GM19455 (cell line): ENCODE measurements around the gene NKAIN4.

Experiments
- ATAC-seq: cut with Tn5 transposase; IDR thresholded peaks from one replicate; pipeline ENCODE4 v1.9.1; 2021; ENCODE audit not compliant: unreplicated experiment

NKAIN4 gene

DNA sequence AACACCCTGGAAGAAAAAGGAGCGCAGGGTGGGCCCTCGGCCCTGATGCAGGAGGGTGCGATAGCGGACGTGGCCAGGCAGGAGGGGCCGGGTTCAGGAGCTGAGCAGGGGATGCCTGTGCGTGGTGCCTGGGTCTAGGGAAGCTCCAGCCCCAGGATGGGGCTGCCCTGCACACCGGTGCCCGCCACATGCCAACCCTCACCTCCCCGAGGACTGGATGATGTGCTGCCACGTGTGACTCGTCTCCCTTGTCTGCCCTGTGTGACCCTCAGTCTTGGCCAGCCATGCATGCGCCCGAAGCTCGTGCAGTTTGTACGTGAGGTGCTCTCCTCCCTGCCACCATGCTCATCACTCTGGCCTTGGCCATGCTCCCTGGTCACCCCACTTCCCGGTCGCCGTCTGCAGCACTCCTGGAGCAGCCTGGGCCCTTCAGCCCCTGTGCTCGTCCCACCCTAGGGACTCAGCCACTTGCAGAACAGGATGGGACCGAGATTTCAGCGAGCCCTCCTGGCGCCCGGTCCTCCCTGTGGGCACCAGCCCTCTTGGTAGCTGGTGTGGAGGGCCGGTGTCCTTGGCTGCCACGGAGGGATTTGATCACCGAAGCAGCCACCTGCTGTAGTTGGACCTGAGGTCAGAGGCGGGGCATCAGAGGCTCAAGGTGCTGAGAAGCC is 34.5 kb upstream of the NKAIN4 start:
- no peak for ATAC-seq

DNA sequence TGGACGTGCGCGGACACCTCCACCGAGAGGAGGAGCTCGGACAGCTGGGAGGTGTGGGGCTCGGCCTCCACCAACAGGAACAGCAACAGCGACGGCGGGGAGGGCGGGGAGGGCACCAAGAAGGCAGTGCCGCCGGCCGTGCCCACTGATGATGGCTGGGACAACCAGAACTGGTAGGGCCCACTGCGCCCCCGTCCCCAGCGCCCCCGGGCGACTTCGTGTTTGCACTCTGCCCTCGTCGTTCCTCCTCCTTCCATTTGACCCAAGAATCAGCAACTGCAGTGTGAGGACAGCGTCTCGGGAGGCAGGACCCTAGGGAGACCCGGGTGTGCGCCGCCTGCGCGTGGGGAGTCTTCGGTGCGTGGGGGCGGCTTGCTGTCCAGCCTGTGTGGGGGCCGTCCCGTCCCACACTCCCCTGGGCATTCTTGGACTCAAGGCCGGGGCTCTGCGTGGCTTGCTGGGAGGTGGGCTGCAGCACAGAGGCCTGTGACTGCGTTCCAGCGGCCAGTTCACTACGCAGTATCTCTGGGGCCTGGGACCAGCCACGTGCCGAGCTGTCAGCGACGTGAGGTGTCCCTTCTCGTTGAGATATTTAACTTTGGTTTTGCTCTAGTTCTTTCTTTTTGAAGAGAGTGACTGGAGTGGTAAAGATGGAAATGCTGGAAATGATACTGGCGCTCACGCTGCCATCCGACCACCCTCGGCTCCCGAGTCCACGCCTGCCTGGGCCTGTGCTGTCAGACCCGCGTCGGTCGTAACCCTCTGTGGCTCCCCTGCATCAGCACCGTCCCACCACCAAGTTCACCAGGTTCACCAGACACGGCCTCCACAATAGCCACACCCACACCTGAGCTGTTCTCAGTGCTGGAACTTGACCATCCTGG is 33.7 kb upstream of the NKAIN4 start:
- ATAC-seq = no peak

DNA sequence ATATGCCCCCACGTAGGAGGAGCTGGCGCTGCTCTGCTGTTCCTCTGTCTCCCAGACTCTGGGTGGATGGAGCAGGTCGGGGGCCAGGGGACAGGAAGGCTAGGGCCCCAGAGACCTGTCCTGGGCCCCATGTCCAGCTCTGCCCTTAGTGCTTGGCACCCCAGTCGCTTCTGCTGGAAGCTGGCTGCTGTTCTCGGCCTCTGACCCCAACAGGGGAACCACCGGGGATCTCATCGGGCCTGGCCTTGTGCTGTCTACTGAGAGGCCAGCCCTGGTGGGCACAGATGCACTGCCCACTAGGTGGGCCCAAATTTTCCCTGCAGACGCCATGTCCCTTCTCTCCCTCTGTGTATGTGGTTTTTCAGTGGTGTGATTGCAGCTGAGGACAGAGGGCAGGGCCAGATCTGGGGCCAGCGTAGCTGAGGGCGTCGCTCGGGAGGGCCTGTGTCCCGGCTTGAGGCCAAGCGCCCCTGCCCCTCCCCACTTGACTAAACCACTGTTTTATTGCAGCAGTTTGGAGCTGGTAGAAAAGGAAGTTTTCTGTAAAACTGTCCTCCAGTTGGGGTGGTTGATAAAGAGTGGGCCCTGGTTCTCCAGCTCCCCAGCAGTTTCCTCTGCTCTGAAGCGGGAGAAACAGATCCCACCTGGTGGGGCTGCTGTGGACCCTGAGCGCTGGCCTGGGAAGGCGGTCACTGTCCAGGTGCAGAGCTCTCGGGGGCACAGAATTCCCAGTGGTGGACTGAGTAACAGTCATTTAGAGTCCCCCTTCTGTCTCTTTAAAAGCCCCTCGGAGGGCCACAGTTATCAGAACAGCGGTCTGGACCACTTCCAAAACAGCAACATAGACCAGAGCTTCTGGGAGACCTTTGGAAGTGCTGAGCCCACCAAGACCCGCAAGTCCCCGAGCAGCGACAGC is 32.8 kb upstream of the NKAIN4 start:
- ATAC-seq = no peak

DNA sequence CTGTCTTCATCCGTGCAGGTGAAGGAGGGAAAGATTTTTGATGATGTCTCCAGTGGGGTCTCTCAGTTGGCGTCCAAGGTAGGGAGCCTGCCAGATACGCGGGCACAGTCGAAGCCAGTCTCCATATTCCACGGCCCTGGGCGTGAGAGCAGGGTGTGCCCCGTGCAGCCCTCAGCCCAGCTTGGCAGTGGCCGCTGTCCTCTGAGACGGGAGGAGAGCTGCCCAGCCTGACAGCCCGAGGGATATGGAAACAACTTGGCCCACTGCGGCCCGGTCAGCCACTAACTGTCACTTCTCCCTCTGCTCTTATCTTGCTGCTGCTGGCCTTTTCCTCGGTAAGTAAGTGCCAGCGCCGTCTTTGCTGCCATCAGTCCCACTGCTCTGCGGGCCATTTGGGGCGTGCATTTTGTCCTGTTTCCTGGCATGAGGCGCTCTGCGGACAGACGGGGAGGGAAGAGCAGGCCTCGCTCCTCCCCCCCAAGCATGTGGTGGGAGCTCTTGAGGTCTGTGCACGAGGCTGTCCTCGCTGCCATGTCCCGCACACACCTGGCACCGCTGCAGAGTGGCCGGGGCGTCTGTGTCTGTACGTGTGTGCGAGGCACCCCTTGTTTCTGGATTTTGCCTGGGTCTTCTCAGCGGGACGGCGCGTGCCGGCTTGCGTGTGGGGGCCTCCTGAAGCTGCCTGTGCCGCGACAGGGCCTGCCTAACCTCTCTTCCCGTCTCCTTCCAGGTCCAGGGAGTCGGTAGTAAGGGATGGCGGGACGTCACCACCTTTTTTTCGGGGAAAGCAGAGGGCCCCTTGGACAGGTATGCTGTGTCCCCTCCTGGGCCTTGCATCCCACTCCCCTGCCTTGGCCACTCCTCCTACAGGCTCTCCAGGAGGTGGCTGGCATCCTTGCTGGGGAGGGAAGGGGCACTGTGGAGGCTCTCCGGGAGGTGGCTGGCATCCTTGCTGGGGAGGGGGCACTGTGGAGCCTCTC is 31.7 kb upstream of the NKAIN4 start:
- ATAC-seq = no peak

DNA sequence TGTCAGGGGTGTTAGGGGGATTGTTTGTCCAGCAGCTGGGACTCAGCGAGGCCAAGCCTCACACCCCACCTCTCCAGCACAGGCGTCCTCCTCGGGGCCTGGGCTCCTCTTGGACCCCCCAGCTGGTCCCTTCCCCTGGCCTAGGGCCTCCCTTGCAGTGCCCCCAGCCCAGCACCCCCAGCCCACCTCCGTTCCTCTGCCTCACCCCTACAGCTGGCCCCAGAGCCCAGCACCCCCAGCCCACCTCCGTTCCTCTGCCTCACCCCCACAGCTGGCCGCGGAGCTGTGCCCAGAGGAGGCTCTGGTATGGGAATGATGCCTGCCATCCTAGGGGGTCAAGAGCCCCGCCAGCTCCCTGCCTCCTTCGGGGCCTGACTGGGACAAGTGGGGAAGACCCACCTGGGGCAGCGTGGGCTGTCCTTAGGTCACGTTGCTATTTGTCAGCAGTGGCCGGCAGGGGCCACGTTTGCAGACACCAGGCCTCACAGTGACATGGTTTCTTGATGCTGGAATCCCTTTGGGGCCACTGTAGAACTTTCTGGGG is 30.8 kb upstream of the NKAIN4 start:
- ATAC-seq = no peak

DNA sequence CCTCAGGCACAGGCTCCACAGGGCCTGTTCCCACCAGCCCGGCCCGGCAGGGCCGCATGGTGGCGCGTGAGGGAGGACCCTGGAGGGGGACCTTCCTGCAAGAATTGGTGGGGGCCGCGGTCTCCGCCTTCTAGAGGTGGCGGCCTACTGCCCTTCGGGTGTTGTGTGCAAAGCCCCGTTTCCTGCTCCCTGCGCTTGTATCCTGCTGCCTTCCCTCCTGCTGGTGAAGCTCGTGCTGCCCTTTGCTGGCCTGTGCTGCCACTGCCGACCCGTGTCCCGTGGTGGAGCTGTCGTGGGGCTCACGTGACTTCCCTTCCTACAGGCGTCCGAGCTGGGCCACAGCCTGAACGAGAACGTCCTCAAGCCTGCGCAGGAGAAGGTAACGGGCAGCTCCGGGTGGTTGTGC is 30.3 kb upstream of the NKAIN4 start:
- no peak for ATAC-seq

DNA sequence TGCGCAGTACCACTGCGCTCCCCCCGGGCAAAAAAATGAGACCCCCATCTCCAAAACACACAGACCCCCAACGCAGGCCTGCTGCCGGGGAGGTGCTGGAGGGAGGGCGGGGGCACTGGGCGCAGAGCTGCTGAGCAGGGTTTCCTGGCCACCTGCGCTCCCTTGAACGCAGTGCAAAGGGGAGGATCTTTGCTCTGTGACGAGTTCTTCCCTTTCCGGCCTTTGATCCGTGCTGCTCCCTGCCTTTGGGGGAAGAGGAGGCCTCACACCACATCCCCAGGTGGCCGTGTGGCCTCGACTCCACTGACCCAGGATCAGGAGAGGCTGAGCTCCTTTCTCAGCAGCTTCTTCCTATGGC is 29.8 kb upstream of the NKAIN4 start:
- no peak for ATAC-seq

DNA sequence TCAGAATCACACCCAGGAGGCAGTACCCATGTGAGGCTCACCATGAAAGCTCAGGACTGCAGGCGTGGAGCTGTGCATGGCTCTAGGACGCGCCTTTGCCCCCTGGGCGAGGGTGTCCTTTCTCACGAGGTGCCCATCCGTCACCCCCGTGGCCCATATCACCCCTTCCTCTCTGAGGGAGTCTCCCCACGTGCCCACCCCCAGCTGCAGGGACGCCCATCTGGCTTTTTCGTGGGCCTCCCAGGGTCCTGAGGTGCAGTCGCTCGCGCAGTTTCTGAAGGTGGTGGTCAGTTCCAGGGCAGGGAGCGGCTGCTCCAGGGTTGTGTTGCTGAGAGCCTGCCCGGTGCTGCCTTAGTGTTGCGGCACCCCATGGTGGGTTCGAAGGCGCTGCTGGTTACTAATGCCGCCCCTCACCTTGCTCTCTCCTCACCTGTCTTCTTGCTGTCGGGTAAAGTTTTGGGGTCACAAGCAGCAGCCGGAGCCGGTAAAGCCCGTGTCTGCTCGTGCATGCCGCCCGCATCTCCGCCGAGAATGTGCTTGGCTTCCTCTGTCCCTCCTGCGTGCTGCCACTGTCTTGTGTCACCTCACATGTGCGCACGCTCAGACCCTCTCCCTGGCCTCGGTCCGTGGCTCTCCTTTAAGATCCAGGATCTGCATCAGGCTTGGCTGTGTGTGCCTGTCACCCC is 29.3 kb upstream of the NKAIN4 start:
- no peak for ATAC-seq

DNA sequence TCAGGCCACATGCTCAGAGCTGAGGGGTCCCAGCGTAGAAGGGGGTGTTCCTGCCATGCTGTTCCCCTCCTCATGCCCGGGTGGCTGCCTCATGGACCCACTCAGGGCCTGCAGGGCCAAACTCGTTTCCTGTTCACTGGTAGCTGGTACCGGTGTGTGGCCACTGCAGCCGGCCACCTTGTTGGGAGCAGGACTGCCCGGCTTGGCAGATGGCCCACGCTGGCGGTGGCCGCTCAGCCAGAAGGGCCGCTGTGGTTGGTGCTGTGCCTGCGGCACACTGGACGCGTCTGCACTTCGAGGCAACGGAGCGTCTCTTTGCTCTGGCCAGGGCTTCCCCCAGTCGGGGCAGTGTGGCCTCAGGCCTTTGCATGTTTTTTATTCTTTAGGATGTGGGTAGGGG is 28.7 kb upstream of the NKAIN4 start:
- ATAC-seq = no peak

DNA sequence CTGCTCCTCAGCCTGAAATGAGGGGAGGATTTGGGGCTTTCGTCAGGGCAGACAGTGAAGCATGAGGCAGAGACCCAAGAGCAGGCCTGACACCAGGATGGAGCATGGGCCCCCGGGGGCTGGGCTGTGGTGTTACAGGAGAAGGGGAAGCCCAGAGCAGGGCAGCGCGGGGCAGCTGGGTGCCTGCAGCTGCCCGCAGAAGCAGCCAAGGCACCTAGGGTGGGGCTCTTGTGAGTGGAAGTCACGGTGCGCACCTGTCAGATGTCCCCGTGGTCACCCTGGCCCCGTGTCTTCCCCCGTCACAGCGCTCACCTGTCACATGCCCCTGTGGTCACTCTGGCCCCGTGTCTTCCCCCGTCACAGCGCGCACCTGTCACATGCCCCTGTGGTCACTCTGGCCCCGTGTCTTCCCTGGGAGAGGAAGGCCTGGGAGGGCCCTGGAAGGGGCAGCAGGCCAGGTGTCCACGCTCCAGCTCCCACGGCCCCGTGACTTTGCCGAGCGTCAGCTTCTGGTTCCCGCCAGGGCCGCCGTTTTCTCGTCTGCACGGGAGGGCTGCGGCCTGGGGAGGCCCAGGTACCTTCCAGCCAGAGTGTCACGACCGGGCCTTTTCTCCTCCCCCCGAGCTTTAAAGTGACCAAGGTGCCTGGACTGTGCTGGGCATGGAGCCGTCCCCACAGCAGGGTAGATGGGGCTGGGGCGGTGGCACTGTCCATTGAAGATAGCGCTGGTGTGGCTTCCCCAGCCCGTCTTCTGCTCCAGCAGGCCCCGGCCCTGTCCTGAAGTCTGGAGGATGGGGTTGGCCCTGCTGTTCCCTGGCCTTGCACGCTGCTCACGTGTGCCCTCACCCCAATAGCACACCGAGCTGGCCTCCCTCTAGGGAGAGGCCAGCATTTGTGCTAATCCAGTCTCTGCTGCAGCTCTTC is 27.7 kb upstream of the NKAIN4 start:
- no peak for ATAC-seq

DNA sequence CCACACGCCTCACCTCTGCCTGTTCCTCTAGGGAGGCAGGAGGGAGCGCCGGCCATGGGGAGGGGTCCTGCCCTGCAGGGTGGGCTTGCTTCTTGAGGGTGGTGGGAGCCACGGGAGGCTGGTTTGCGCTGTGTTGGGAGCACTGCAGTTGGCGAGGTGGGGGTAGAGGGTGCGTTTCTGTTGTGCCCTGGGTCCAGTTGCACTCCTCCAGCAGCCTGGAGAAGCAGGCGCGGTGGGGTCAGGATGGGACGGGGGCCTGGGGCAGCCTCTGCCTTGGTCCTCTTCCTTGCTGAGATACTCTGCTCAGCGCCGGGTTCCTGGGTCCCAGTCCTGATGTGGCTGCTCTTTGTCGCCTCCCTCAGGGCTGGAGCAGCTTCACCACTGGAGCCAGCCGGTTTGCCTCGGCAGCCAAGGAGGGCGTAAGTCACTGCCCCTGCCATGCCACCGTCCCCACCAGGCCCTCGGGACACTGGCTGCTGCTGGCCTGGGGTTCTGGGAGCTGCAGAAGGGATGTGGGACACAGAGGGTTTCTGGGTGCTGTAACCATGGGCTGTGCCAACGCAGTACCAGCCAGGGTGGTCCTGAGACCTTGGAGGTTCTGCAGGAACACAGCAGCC is 26.8 kb upstream of the NKAIN4 start:
- no peak for ATAC-seq

DNA sequence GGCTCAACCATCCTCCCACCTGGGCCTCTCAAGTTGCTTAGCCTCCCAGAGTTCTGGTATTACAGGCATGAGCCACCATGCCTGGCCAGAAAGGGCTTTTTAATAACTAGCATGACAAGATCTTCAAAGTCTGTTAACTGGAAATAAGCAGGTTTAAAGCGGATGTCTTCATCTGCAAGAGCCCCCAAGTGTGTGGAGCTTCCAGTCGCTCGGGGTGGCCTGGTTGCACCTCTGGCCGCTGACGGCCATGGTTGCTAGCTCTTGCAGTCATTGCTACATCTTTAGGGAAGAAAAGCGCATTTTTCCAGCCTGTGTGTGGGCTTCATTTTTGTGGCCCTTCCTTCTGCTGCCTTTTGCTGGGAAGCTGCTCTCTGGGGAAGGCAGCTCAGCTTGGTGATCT is 26.1 kb upstream of the NKAIN4 start:
- ATAC-seq = no peak

DNA sequence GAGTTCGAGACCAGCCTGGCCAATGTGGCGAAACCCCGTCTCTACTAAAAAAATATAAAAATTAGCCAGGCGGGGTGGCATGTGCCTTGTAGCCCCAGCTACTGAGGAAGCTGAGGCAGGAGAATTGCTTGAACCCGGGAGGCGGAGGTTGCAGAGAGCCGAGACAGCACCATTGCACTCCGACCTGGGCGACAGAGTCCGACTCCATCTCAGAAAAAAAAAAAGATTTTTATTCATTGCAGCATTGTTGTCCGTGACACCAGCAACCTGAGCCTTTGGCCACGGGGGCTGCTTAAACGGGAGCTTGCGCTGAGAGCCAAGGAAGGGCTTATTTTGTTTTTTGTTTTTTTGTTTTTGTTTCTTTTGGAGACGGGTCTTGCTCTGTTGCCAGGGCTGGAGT is 25.7 kb upstream of the NKAIN4 start:
- ATAC-seq = no peak

DNA sequence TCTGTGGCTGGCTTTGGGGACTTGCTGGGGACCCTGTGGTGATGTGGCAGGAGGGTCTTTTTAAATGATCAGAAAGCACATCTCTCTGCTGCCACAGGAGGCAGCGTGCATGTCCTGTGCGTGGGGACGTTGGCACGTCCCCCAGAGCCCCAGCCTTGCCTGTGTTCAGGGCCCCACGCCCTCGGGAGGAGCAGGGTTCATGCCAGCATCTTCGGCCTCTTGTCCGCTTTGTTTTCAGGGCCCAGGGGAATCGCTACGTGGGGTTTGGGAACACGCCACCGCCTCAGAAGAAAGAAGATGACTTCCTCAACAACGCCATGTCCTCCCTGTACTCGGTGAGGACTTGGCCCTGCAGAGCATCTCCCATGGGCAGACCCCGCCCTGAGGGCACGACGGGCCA is 24.4 kb upstream of the NKAIN4 start:
- ATAC-seq = no peak

DNA sequence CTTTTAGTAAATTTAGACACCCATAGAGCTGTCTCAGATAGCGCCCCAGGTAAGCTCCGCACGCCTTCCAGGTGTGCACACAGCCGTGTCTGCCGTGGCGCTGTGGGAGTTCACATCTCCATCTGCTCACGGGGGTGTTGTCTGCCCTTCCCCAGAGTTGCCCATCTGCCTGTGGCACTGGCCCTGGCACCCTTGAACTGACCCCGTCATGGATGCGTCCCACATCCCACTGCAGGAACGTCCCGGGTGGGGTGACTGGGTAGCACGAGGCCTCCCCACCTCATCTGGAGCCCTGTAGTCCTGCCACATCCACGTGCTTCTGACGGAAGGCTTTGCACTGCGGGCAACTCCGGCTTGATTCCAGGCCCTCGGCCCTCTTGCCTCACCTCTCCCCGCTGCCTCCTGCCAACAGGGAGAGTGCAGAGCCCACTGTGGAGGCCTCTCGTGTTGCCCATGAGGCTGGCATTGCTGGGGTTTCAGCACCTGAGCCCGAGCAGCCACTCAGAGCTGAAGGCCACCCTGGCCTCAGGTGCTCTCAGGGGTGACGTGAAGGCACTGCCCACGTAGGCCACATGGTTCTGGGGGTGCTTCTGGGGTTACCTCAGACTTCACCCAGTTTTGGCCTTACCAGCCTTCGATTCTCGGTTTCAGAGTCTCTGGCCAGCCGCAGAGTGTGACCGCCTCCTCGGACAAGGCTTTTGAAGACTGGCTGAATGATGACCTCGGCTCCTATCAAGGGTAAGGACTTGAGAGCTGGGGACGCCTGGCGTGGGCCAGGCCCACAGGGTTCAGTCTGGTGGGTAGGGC is 23.4 kb upstream of the NKAIN4 start:
- no peak for ATAC-seq

DNA sequence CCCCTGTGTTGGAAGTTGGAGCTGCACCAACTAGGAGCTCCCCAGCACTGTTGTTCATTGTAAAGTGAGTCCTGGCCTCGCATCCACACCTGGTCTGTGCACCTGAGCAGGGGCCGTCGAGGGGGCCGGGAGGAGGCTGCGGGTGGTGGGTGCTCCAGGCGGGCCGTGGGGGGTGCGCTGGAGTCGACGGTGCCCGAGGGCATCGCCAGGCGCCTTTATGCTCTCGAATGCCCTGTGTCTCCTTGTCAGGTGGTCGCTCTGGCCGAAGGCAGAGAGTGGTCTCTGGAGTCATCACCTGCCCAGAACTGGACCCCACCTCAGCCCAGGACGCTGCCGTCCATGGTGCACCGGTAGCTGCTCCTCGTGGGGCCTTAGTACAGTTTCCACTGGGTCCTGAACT is 22.7 kb upstream of the NKAIN4 start:
- no peak for ATAC-seq

DNA sequence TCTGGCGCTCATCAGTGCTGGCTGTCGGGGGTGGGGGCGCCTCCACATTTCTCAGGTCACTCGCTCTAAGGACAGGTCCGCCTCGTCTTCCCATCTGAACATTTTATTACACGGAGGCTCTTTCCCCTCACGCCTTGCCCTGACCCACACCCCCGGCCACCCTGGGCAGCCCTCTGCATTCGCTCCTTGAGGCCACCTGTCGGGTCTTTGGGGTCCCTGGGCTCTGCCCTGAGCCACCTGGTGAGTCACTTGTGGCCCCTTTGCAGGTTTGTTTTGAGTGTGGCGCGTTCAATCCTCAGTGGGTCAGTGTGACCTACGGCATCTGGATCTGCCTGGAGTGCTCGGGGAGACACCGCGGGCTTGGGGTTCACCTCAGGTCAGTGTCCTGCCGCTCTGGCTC is 21.6 kb upstream of the NKAIN4 start:
- no peak for ATAC-seq
